B cell (primary cell): ENCODE results near the gene MICU2. TPM values are rescaled to one million over a fixed set of nuclear protein-coding genes. Genes with fewer than 3 reads are reported as not detected.
A peak's percentile ranks its signal among the peaks of the same experiment; 100 is the strongest.

ENCODE experiments used
- ATAC-seq: fragments of 200-7000 bp; cut with Tn5 transposase; one replicate; pipeline ENCODE4 v1.10.0; 2021; ENCODE audit warnings: low read depth, mild to moderate bottlenecking, moderate number of reproducible peaks, moderate library complexity
- CTCF ChIA-PET: fragments of 350-600 bp; sonication (Branson Sonifier 250); formaldehyde crosslinking; loops from one replicate; lab custom pipeline; 2021; ENCODE audit warnings: antibody characterized with exemption, inconsistent platforms; lab: Charles Lee
- POLR2A ChIA-PET: fragments of 350-600 bp; sonication (Branson Sonifier 250); formaldehyde crosslinking; loops from one replicate; lab custom pipeline; 2021; ENCODE audit warnings: antibody characterized with exemption; lab: Charles Lee
- DNase-seq: peaks from one replicate; pipeline ENCODE4 v3.0.0; 2013
- H2AFZ ChIP-seq: 2 replicates; pipeline ENCODE4 v1.6.1; 2012; ENCODE audit warnings: mild to moderate bottlenecking, low read depth, low read length; ENCODE audit not compliant: insufficient read depth, poor library complexity, severe bottlenecking
- H3K27ac ChIP-seq, 2 donors: 1 replicate in 1 of 2; 2 replicates in 1 of 2; pipeline ENCODE4 v1.5.1; 2012 to 2013; ENCODE audit warnings: low read length in 2 of 2, mild to moderate bottlenecking in 2 of 2, moderate library complexity in 1 of 2
- H3K27me3 ChIP-seq, 4 experiments: fragments of 200-600 bp in 1 of 4; sonication (generic) in 1 of 4; replicated peaks in 1 of 4; 1 replicate in 2 of 4; 2 replicates in 2 of 4; pipeline versions ENCODE4 v1.6.1 to v1.7.0; 2013 to 2016; ENCODE audit warnings: low read length in 3 of 4, mild to moderate bottlenecking in 2 of 4, mixed read lengths in 1 of 4, moderate library complexity in 1 of 4; ENCODE audit not compliant: insufficient read depth in 4 of 4, control insufficient read depth in 3 of 4; ENCODE audit errors: control extremely low read depth in 1 of 4
- H3K36me3 ChIP-seq, 2 experiments: replicated peaks in 1 of 2; 1 replicate in 1 of 2; 2 replicates in 1 of 2; pipeline versions ENCODE4 v1.6.1 to v1.7.1; 2013; ENCODE audit warnings: low read length in 1 of 2; ENCODE audit not compliant: insufficient read depth in 2 of 2, control insufficient read depth in 1 of 2; ENCODE audit errors: control extremely low read depth in 1 of 2, extremely low read depth in 1 of 2
- H3K4me1 ChIP-seq, 2 donors: fragments of 200-600 bp in 1 of 2; sonication (generic) in 1 of 2; 1 replicate in 1 of 2; 2 replicates in 1 of 2; pipeline versions ENCODE4 v1.5.1 to v1.6.1; 2013 to 2017; ENCODE audit warnings: low read length in 2 of 2; ENCODE audit not compliant: control insufficient read depth in 2 of 2, insufficient read depth in 2 of 2
- H3K4me2 ChIP-seq: replicated peaks from 2 replicates; pipeline ENCODE3; 2012; ENCODE audit warnings: mild to moderate bottlenecking, low read depth, low read length; ENCODE audit not compliant: poor library complexity, severe bottlenecking
- H3K4me3 ChIP-seq, 5 experiments: fragments of 200-600 bp in 1 of 5; sonication (generic) in 1 of 5; 1 replicate in 3 of 5; 2 replicates in 2 of 5; pipeline versions ENCODE4 v1.5.1 to v1.7.0; 2011 to 2016; ENCODE audit warnings: low read length in 4 of 5, mild to moderate bottlenecking in 4 of 5, low read depth in 2 of 5, control low read depth in 1 of 5, moderate library complexity in 1 of 5; ENCODE audit not compliant: insufficient read depth in 1 of 5; ENCODE audit errors: control extremely low read depth in 1 of 5, extremely low read depth in 1 of 5
- H3K79me2 ChIP-seq: fragments of 200-600 bp; sonication (generic); one replicate; pipeline ENCODE4 v1.6.0; 2016; ENCODE audit warnings: low read length; ENCODE audit not compliant: control insufficient read depth, insufficient read depth
- H3K9ac ChIP-seq: fragments of 200-600 bp; sonication (generic); 2 replicates; pipeline ENCODE4 v1.6.1; 2017; ENCODE audit warnings: mild to moderate bottlenecking, low read length, moderate library complexity
- H3K9me3 ChIP-seq, 3 donors: one replicate each; pipeline versions ENCODE4 v1.6.1 to v1.7.1; 2013; ENCODE audit warnings: low read length in 2 of 3; ENCODE audit not compliant: control insufficient read depth in 2 of 3, insufficient read depth in 1 of 3; ENCODE audit errors: control extremely low read depth in 1 of 3
- H4K20me1 ChIP-seq: 2 replicates; pipeline ENCODE4 v1.6.0; 2012; ENCODE audit warnings: mild to moderate bottlenecking, low read length; ENCODE audit not compliant: insufficient read depth, control insufficient read depth, poor library complexity, severe bottlenecking
- H3K27ac Mint-ChIP-seq: one replicate; pipeline ENCODE4 v1.8.0; 2021; ENCODE audit warnings: mixed read lengths
- H3K27me3 Mint-ChIP-seq: one replicate; pipeline ENCODE4 v1.8.0; 2021; ENCODE audit warnings: mixed read lengths
- H3K4me1 Mint-ChIP-seq: one replicate; pipeline ENCODE4 v1.8.0; 2021; ENCODE audit warnings: mixed read lengths
- H3K4me3 Mint-ChIP-seq: one replicate; pipeline ENCODE4 v1.8.0; 2021; ENCODE audit warnings: mixed read lengths
- H3K9me3 Mint-ChIP-seq: one replicate; pipeline ENCODE4 v1.8.0; 2022; ENCODE audit warnings: mixed read lengths; ENCODE audit not compliant: insufficient read depth
- CTCF ChIP-seq: fragments of 200-600 bp; IDR thresholded peaks from one replicate; pipeline ENCODE4 v1.8.0; 2022; ENCODE audit warnings: antibody characterized with exemption, mild to moderate bottlenecking
- EZH2 ChIP-seq: IDR thresholded peaks from 2 replicates; pipeline ENCODE4 v1.6.1; 2012; ENCODE audit warnings: borderline replicate concordance, low read depth, mild to moderate bottlenecking, moderate library complexity, low read length; ENCODE audit not compliant: insufficient read depth, poor library complexity, severe bottlenecking
- WGBS: methylation state at CpG from one replicate; pipeline ENCODE4 v1.1.5; 2013; ENCODE audit warnings: missing lambda C conversion rate; ENCODE audit not compliant: insufficient coverage; 5-methylcytosine and 5-hydroxymethylcytosine counted together
- intact Hi-C: fragments of 100-400 bp; cut with micrococcal nuclease; formaldehyde crosslinking; loops from one replicate; pipeline ENCODE4 v1.10.0; 2022
- polyA plus RNA-seq: library from polyadenylated mRNA; depleted of rRNA; stranded (reverse); fragments of >200 nt; gene quantifications from 2 replicates; pipeline ENCODE4 v1.2.3, GENCODE V29; 2012
- total RNA-seq, 2 donors: library from RNA; stranded (reverse); fragments of 120-200 nt in 1 of 2; gene quantifications; 1 replicate in 1 of 2; 2 replicates in 1 of 2; pipeline versions ENCODE4 v1.2.3 to v1.2.4, GENCODE V29; 2013 to 2022

Gene MICU2
- total and polyA plus RNA-seq, 2 donors (not counting 1 experiment from before 2014, with no cell fraction given): 52.2 to 56.7 TPM

- H3K4me1 Mint-ChIP-seq: peaks cover 2% of the 10 kb centered on the region
- Histone ChIP-seq H3K4me2 (no peak overlapping the region), H3K79me2 (no peaks in the 10 kb centered on the region), H3K9me3 (no peaks in the 10 kb centered on the region), H3K27ac (no peak overlapping the region), H4K20me1 (no peaks in the 10 kb centered on the region), H3K27me3 (peaks cover 0 to 8% (median 0%) of the 10 kb centered on the region in 4 experiments), H3K36me3 (no peaks in the 10 kb centered on the region), H3K4me1 (no peaks in the 10 kb centered on the region), H2AFZ (peak overlapping the region; percentile 4), H3K4me3 (peak overlapping the region in 1 of 5 experiments; percentile 1), H3K9ac (no peak overlapping the region)
- H3K4me3 Mint-ChIP-seq: peak overlapping the region; percentile 6
- H3K9me3 Mint-ChIP-seq: no peaks in the 10 kb centered on the region
- POLR2A ChIA-PET: no interaction called here
- no peak overlapping the region for H3K27ac Mint-ChIP-seq
- H3K27me3 Mint-ChIP-seq: peaks cover 6% of the 10 kb centered on the region
- CTCF ChIA-PET: interaction anchor here (1.0 to 7.2 kb wide), 18 partner anchors 14 to 1383 kb away, joined by 3 to 70 read pairs (median 4); partner anchors contain the start of genes FGF9 and MICU2
- 66% methylated on average over 7 of the region's 13 CpGs for WGBS
- DNase-seq (peak; percentile 10), ATAC-seq (no peak)
- intact Hi-C loops: loop anchor here (5.0 kb wide), 3 partner anchors 660 to 1160 kb away; no protein-coding TSS in a partner anchor
- TF ChIP-seq EZH2 (no peak), CTCF (no peak)
These were observed 33.3 kb upstream of the MICU2 start for GRCh38 chr13:21637296-21637695.

- ChIA-PET CTCF (interaction anchor here (1.0 to 7.2 kb wide), 9 partner anchors 14 to 1160 kb away, joined by 3 to 70 read pairs (median 4); partner anchors contain the start of gene FGF9), POLR2A (no interaction called here)
- 96% methylated on average over 3 of the region's 3 CpGs for WGBS
- no peak for DNase-seq
- no peaks in the 10 kb centered on the region for H4K20me1 ChIP-seq
- H3K27ac ChIP-seq: no peak overlapping the region
- no peaks in the 10 kb centered on the region for H3K4me1 ChIP-seq
- H3K4me2 ChIP-seq: no peak overlapping the region
- intact Hi-C loops: loop anchor here (5.0 kb wide), 3 partner anchors 661 to 1161 kb away; no protein-coding TSS in a partner anchor
- peaks cover 2% of the 10 kb centered on the region for H3K4me1 Mint-ChIP-seq
- peaks cover 3% of the 10 kb centered on the region for H3K9me3 Mint-ChIP-seq
- ATAC-seq: no peak
- H3K27me3 Mint-ChIP-seq: peaks cover 12% of the 10 kb centered on the region
- no peak overlapping the region for H3K4me3 Mint-ChIP-seq
- TF ChIP-seq EZH2: no peak
- no peak overlapping the region for H2AFZ ChIP-seq
- no peaks in the 10 kb centered on the region for H3K79me2 ChIP-seq
- H3K27me3 ChIP-seq: peaks cover 0 to 8% (median 0%) of the 10 kb centered on the region in 4 experiments
- no peaks in the 10 kb centered on the region for H3K36me3 ChIP-seq
- no peaks in the 10 kb centered on the region for H3K9me3 ChIP-seq
- no peak overlapping the region for H3K9ac ChIP-seq
- H3K4me3 ChIP-seq: no peak overlapping the region
- no peak overlapping the region for H3K27ac Mint-ChIP-seq
These were observed 32.7 kb upstream of the MICU2 start for GRCh38 chr13:21636656-21637055.
